Fibroblast of the aortic adventitia (primary cell): ENCODE measurements around the gene CLDN1. TPM values are rescaled to one million over a fixed set of nuclear protein-coding genes. Genes with fewer than 3 reads are reported as not detected.

ENCODE experiments used
- DNase-seq: peaks from one replicate; pipeline ENCODE4 v3.0.0-alpha.2; 2010; ENCODE audit warnings: low read depth
- H3K4me3 ChIP-seq: 2 replicates; pipeline ENCODE4 v1.5.1; 2011; ENCODE audit warnings: low read depth, mild to moderate bottlenecking, control low read depth, low read length, moderate library complexity
- CTCF ChIP-seq: IDR thresholded peaks from 2 replicates; pipeline ENCODE4 v1.5.1; 2011; ENCODE audit warnings: mild to moderate bottlenecking, low read length, control low read depth, inconsistent platforms; ENCODE audit not compliant: insufficient read depth
- total RNA-seq: library from RNA; depleted of rRNA; stranded (reverse); fragments of >200 nt; gene quantifications from 2 replicates; pipeline ENCODE4 v1.2.3, GENCODE V29; 2012; ENCODE audit warnings: low replicate concordance

CLDN1 gene
- total RNA-seq, 1 donor, result 0.18 TPM

DNA sequence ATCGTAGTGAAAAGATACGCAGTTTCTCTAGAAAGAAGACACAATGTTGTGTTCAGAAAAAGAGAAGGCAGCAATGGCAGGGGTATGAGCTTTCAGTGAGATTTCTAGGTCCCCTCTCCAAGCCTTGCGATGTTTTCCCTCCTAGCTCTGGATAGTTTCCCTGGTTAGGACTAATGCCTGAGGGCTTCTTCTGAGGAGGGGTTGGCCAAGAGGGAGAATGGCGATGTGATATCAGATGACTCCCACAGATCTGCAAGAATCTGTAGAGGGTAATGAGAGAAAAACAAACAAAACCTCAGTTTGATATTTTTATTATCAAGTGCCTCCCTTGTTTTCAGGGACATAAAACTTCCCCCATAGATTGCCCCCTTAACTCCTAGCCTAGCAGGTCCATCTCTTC is 4.1 kb upstream of the CLDN1 start:
- DNase-seq, result no peak
- TF ChIP-seq CTCF, result no peak
- no peak overlapping the region for H3K4me3 ChIP-seq

DNA sequence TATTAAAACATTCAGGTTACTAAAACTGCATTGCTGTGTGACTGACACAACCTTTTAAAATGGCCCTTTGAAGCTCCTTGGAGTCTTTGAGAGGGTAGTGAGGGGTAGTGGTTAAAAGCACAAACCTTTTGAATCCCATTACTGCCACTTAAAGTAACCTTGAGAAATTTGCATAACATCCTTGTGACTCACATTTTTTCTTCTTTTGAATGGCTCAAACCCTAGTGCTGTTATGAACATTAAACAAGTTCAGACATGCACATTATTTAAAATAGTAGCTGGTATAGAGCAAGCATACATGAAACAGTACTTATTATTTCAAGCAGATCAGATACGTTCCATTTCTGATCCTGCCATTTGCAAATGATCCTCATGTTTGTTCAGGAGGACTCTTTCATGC is 3.7 kb upstream of the CLDN1 start:
- no peak overlapping the region for H3K4me3 ChIP-seq
- peak; percentile 38 for DNase-seq
- TF ChIP-seq CTCF, result no peak

- DNase-seq, result no peak
- H3K4me3 ChIP-seq, result no peak overlapping the region
These were observed 990 bp upstream of the CLDN1 start for GRCh38 chr3:190323246-190323626.

DNA sequence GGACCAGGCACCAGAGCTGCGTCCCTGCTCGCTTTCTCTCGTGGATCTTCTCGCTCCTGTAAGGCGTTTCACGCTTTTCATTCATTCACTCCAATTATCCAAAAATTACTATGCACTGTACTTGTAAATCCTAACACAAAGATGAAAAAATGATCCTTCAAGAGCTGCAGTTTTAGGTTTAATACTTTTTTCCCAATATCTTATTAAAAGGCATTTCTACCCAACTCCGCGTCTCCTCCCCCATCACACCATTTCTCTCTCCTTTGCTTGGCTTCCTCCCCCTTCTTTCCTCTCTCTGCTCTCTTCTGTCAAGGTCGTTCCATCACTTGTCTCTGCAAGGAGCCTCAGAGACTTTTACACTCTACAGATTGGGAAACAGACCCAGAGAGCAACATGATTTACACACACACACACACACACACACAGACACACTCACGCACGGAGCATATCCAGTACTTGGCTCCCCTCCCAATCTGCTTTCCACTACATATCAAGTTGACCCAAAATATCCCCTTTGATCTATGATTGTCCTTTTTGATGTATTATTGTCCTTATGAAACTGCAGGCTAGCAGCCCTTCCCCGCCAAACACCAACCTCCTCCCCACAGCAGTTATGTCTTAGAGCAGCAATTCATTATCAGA is 479 bp upstream of the CLDN1 start:
- DNase-seq, result no peak
- TF ChIP-seq CTCF, result no peak

More at GRCh38 chr3:190323246-190323626, 990 bp upstream of the CLDN1 start:
- no peak for TF ChIP-seq CTCF

DNA sequence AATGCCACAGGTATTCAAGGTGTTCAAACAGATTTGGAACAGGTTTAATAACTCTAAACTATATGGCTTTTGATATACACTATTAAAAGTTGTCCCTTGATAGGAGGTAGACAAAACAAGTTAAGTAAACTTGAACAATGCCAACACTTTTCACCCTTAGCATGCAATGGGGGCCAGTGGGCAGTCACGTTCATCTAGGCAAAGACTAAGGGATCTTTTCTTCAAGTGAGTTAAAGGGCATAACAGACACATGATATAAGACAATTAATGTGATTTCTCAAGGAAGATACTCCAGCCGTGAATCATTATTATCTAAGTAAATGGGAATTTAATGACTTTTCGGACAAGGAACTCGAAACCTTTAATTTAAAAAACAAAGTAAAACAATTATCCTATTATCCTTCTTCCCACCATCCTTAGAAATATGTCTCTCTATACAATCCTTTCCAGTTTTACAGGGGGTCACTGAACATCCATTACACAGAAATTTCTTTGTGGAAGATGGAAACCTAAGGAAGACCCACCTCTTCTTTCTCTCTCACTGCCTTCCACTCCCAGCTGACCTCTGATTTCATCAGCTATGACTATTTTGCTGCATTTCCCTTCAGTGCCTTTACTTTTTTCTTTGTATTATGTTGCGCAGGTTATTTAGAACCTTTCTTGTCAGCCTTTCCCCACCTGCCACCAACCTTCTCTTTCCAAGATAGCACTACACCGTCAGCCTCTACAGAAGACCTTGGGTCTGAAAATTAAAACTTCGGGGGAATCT is 1.5 kb downstream of the CLDN1 start:
- DNase-seq, result no peak
- no peak overlapping the region for H3K4me3 ChIP-seq
- no peak for TF ChIP-seq CTCF

More for the DNA sequence above, 479 bp upstream of the CLDN1 start:
- peak overlapping the region; percentile 67 for H3K4me3 ChIP-seq

DNA sequence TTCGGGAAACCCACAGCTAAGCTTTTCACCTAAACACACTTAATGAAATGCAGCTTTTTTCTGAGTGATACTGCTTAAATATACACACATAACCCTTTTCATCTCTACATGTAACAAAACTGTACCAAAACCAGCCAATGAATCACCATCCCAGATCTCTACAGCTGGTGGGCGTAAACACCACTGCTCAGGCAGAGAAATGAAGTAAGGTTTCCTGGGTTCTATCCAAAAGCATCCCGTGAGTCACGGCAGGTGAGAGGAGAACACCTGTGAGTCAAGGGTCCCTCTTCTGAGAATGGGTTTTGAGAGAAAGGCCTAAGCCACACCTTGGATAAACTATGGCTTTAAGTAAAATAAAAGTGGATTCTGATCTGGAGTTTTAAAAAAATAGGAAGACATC is 2.6 kb downstream of the CLDN1 start:
- H3K4me3 ChIP-seq, result no peak overlapping the region
- DNase-seq, result no peak
- TF ChIP-seq CTCF, result no peak

GRCh38 chr3:190318666-190319065 is 3.6 kb downstream of the CLDN1 start:
- no peak for DNase-seq
- no peak for TF ChIP-seq CTCF
- no peak overlapping the region for H3K4me3 ChIP-seq
